Fibroblast of skin of left biceps (primary cell): ENCODE measurements around the gene C1QTNF4.
A peak's percentile ranks its signal among the peaks of the same experiment; 100 is the strongest.

Experiments
- DNase-seq, 2 experiments: peaks; one replicate each; pipeline ENCODE4 v3.0.0-alpha.2; 2013; ENCODE audit warnings: low read depth in 2 of 2

Gene C1QTNF4

GRCh38 chr11:47593492-47593933 lies 698 bp downstream of the C1QTNF4 start:
- DNase-seq = no peak

- no peak for DNase-seq
Observed at GRCh38 chr11:47592970-47593369, 1.2 kb downstream of the C1QTNF4 start.

- no peak for DNase-seq
Observed at GRCh38 chr11:47592251-47592650, 2.0 kb downstream of the C1QTNF4 start.

GRCh38 chr11:47591764-47592163 lies 2.4 kb downstream of the C1QTNF4 start:
- DNase-seq = no peak

GRCh38 chr11:47589977-47590861 lies 4.0 kb downstream of the C1QTNF4 start:
- DNase-seq = no peak

- no peak for DNase-seq
Observed at GRCh38 chr11:47589584-47589976, 4.6 kb downstream of the C1QTNF4 start.

GRCh38 chr11:47589118-47589517 lies 5.1 kb downstream of the C1QTNF4 start:
- DNase-seq = no peak

GRCh38 chr11:47587723-47588326 lies 6.4 kb downstream of the C1QTNF4 start:
- DNase-seq = no peak

- DNase-seq = no peak
Observed at GRCh38 chr11:47587039-47587716, 7.0 kb downstream of the C1QTNF4 start.

GRCh38 chr11:47586098-47586855 lies 7.9 kb downstream of the C1QTNF4 start, which contains the start of gene FAM180B:
TSS of gene FAM180B (plus strand) at chr11:47586678. CDS start at chr11:47586769, 91 bp downstream.
- no peak for DNase-seq

- no peak for DNase-seq
Observed at GRCh38 chr11:47583844-47584243, 10.4 kb downstream of the C1QTNF4 start.

GRCh38 chr11:47578524-47579494 lies 15.4 kb downstream of the C1QTNF4 start, which contains the start of the genes KBTBD4 and NDUFS3:
TSS of gene KBTBD4 (minus strand) at chr11:47578970. CDS start at chr11:47578951, 19 bp downstream.
TSS of gene NDUFS3 (plus strand) at chr11:47579074. CDS start at chr11:47579092, 18 bp downstream.
- peak; percentile 66 for DNase-seq

GRCh38 chr11:47577460-47578041 lies 16.7 kb downstream of the C1QTNF4 start:
- no peak for DNase-seq

GRCh38 chr11:47573321-47573720 lies 20.9 kb downstream of the C1QTNF4 start:
- DNase-seq = no peak

- no peak for DNase-seq
Observed at GRCh38 chr11:47572715-47573255, 21.4 kb downstream of the C1QTNF4 start.

- no peak for DNase-seq
Observed at GRCh38 chr11:47571895-47572294, 22.3 kb downstream of the C1QTNF4 start.

- no peak for DNase-seq
Observed at GRCh38 chr11:47571357-47571729, 22.9 kb downstream of the C1QTNF4 start.

- DNase-seq = no peak
Observed at GRCh38 chr11:47570651-47571356, 23.4 kb downstream of the C1QTNF4 start.

- no peak for DNase-seq
Observed at GRCh38 chr11:47569646-47570045, 24.6 kb downstream of the C1QTNF4 start.
